Parathyroid adenoma (tissue), 2 donors: ENCODE data around the gene ARHGEF11.

ENCODE experiments used
- H2AFZ ChIP-seq: fragments of 300-600 bp; sonication (generic); one replicate; pipeline ENCODE4 v1.7.0; 2017; ENCODE audit warnings: antibody characterized with exemption, mild to moderate bottlenecking
- H3K27ac ChIP-seq: fragments of 300-600 bp; sonication (generic); one replicate; pipeline ENCODE4 v1.7.0; 2017
- H3K27me3 ChIP-seq: fragments of 300-600 bp; sonication (generic); one replicate; pipeline ENCODE4 v1.7.0; 2017; ENCODE audit warnings: low read length; ENCODE audit not compliant: control insufficient read depth, insufficient read depth
- H3K36me3 ChIP-seq: fragments of 300-600 bp; sonication (generic); one replicate; pipeline ENCODE4 v1.7.0; 2017; ENCODE audit warnings: low read length; ENCODE audit not compliant: control insufficient read depth, insufficient read depth
- H3K4me1 ChIP-seq: fragments of 300-600 bp; sonication (generic); one replicate; pipeline ENCODE4 v1.7.0; 2017; ENCODE audit warnings: control low read depth
- H3K4me2 ChIP-seq: fragments of 300-600 bp; sonication (generic); one replicate; pipeline ENCODE4 v1.7.0; 2017; ENCODE audit warnings: low read length
- H3K4me3 ChIP-seq: fragments of 300-600 bp; sonication (generic); one replicate; pipeline ENCODE4 v1.7.0; 2017; ENCODE audit warnings: low read depth, low read length
- H3K79me2 ChIP-seq: fragments of 300-600 bp; sonication (generic); one replicate; pipeline ENCODE4 v1.7.0; 2017; ENCODE audit warnings: control low read depth
- H3K9ac ChIP-seq: fragments of 300-600 bp; sonication (generic); one replicate; pipeline ENCODE4 v1.7.0; 2017; ENCODE audit warnings: mild to moderate bottlenecking
- H3K9me3 ChIP-seq: fragments of 300-600 bp; sonication (generic); one replicate; pipeline ENCODE4 v1.7.0; 2017; ENCODE audit warnings: low read length; ENCODE audit not compliant: control insufficient read depth
- CTCF ChIP-seq: fragments of 300-600 bp; sonication (generic); IDR thresholded peaks from one replicate; pipeline ENCODE4 v1.7.0; 2017; ENCODE audit warnings: antibody characterized with exemption, mild to moderate bottlenecking
- donor health status: primary hyperparathyroidism.

The ARHGEF11 gene

DNA sequence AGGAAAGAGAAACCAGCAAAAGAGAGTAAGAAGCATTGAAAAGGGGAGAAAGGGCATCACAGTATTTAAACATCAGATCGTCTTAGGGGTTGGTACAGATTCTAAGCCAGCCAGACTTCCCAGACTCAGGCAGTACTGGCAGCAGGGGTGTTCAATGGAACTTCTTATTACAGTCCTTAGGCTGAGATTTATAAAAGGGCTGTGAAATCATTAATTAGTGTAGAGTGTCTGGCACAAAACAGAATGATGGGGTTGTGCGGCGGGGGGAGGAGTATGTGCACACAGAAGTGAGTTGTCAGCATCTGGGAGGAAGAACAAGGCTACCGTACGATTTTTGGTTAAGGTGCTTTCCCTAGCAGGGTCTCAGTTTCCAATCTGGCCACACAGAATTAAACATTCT, 38.2 kb downstream of the ARHGEF11 start:
- no peak overlapping the region for H3K27ac ChIP-seq
- H3K9ac ChIP-seq = no peak overlapping the region
- no peaks in the 10 kb centered on the region for H3K4me1 ChIP-seq
- no peak overlapping the region for H3K4me2 ChIP-seq
- H3K36me3 ChIP-seq = no peaks in the 10 kb centered on the region
- no peak overlapping the region for H2AFZ ChIP-seq
- H3K9me3 ChIP-seq = no peaks in the 10 kb centered on the region
- no peaks in the 10 kb centered on the region for H3K27me3 ChIP-seq
- H3K79me2 ChIP-seq = peaks cover 11% of the 10 kb centered on the region
- H3K4me3 ChIP-seq = no peak overlapping the region
- no peak for TF ChIP-seq CTCF

DNA sequence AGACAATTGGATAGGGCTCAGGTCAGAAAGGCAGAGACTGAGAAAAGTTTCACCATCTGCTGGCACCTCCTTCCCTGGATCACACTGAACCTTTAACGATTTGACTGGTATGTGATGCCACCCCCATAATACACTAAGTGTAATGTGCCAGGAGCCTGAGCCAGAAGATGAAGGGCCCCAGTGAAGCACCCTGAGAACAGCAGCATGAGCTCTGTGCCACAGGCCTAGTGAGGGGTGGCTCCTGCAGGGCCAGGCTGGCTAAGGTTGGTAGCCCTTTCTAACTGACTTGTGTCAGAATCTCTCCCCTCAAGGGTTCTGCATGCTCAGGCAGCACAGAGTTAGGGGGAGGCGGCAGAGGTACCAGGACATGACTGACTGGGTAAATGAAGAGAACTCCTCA, 38.9 kb downstream of the ARHGEF11 start:
- Histone ChIP-seq H3K9me3 (no peaks in the 10 kb centered on the region), H3K4me2 (no peak overlapping the region), H3K79me2 (peaks cover 11% of the 10 kb centered on the region), H3K27ac (no peak overlapping the region), H3K27me3 (no peaks in the 10 kb centered on the region), H3K9ac (no peak overlapping the region), H2AFZ (no peak overlapping the region), H3K4me1 (no peaks in the 10 kb centered on the region), H3K36me3 (no peaks in the 10 kb centered on the region), H3K4me3 (no peak overlapping the region)
- TF ChIP-seq CTCF = no peak

DNA sequence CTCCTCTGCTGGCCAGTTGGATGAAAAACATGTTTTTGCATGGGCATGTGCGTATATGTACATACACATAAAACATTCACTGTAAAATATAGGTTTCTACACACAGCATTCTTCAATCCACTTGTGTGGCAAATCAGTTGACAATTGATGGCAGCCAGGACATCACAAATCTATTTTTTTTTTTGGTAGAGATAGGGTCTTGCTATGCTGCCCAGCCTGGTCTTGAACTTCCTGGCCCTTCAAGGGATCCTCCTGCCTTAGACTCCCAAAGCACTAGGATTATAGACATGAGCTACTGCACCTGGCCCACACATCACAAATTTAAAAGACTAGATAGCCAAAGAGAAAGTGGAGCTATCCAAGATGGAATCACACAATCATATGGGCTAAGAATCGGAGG, 39.6 kb downstream of the ARHGEF11 start:
- H3K27me3 ChIP-seq = no peaks in the 10 kb centered on the region
- no peaks in the 10 kb centered on the region for H3K9me3 ChIP-seq
- H3K27ac ChIP-seq = no peak overlapping the region
- H3K9ac ChIP-seq = no peak overlapping the region
- no peak overlapping the region for H3K4me2 ChIP-seq
- no peak overlapping the region for H3K4me3 ChIP-seq
- no peaks in the 10 kb centered on the region for H3K36me3 ChIP-seq
- H2AFZ ChIP-seq = no peak overlapping the region
- H3K79me2 ChIP-seq = peaks cover 11% of the 10 kb centered on the region
- TF ChIP-seq CTCF = no peak
- H3K4me1 ChIP-seq = no peaks in the 10 kb centered on the region

DNA sequence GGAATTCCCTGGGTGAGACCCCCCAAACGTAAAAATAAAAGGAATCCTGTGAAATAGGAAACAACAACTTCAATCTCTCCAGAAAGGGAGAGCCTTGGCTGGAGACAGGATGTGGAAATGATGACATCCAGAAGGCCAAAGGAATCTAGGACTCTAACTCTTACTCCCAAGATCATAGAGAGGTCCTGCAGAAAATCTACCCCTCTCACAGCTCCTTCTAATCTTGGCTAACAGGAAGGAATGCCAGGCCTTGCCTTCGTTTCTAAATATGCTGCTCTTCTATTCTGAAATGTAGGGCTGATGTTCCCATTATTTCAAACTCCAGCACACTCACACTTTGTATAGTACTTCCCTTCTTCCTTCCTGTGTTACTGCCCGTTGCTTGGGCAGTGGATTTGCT, 40.7 kb downstream of the ARHGEF11 start:
- H3K4me1 ChIP-seq = no peaks in the 10 kb centered on the region
- H3K79me2 ChIP-seq = peaks cover 5% of the 10 kb centered on the region
- H3K9me3 ChIP-seq = no peaks in the 10 kb centered on the region
- no peak overlapping the region for H3K27ac ChIP-seq
- no peak overlapping the region for H3K4me3 ChIP-seq
- no peak overlapping the region for H2AFZ ChIP-seq
- no peaks in the 10 kb centered on the region for H3K27me3 ChIP-seq
- no peaks in the 10 kb centered on the region for H3K36me3 ChIP-seq
- no peak for TF ChIP-seq CTCF
- H3K4me2 ChIP-seq = no peak overlapping the region
- no peak overlapping the region for H3K9ac ChIP-seq

GRCh38 chr1:157004327-157004726, 41.2 kb downstream of the ARHGEF11 start:
- Histone ChIP-seq H3K79me2 (peaks cover 4% of the 10 kb centered on the region), H2AFZ (no peak overlapping the region), H3K27ac (no peak overlapping the region), H3K4me1 (no peaks in the 10 kb centered on the region), H3K36me3 (no peaks in the 10 kb centered on the region), H3K9ac (no peak overlapping the region), H3K4me3 (no peak overlapping the region), H3K4me2 (no peak overlapping the region), H3K27me3 (no peaks in the 10 kb centered on the region), H3K9me3 (no peaks in the 10 kb centered on the region)
- no peak for TF ChIP-seq CTCF
